ENCODE data around the gene FER.
"Not testable (repeated sequence)": the region's sequence is repeated elsewhere in the genome, so short reads cannot be mapped to it uniquely, and the experiment has no call there.

DNA sequence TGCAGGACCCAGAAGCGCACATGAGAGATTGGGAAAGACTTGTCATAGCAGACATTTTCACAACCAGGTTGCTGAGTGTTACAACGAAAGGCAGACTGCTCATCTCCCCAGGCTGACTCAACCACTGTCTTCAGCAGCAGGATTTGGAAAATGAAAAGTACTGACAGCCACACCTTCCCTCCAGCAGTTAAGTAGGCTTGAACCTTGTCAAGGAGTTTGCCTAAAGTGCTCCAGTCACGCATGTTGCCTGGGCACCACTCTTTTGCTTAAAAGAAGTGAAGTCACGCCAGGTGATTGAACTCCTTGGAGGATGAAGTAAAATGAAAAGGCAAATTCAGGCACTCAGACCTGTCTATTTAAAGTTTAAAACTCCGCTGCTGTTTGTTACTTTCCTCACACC, 304.5 kb downstream of the FER start:
- TF ChIP-seq, protein P1, sequence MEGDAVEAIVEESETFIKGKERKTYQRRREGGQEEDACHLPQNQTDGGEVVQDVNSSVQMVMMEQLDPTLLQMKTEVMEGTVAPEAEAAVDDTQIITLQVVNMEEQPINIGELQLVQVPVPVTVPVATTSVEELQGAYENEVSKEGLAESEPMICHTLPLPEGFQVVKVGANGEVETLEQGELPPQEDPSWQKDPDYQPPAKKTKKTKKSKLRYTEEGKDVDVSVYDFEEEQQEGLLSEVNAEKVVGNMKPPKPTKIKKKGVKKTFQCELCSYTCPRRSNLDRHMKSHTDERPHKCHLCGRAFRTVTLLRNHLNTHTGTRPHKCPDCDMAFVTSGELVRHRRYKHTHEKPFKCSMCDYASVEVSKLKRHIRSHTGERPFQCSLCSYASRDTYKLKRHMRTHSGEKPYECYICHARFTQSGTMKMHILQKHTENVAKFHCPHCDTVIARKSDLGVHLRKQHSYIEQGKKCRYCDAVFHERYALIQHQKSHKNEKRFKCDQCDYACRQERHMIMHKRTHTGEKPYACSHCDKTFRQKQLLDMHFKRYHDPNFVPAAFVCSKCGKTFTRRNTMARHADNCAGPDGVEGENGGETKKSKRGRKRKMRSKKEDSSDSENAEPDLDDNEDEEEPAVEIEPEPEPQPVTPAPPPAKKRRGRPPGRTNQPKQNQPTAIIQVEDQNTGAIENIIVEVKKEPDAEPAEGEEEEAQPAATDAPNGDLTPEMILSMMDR (IDR thresholded peaks at IDR 0.05) = not testable (repeated sequence)
- not testable (repeated sequence) for TF ChIP-seq POLR2A, EP300, POLR2AphosphoS5 (IDR thresholded peaks at IDR 0.05)
